NCI-H82 treated with DMSO at 0.1 percent for 48 hours (cell line): ENCODE results near the gene TNS1.
"Not testable (repeated sequence)": the region's sequence is repeated elsewhere in the genome, so short reads cannot be mapped to it uniquely, and the experiment has no call there.

ENCODE experiments used
- DNase-seq: peaks from one replicate; lab custom pipeline; 2025; ENCODE audit not compliant: unreplicated experiment; lab: John Stamatoyannopoulos, UW

The TNS1 gene

GRCh38 chr2:217789003-217789735, 213.6 kb downstream of the TNS1 start:
- DNase-seq: peak; percentile 23

DNA sequence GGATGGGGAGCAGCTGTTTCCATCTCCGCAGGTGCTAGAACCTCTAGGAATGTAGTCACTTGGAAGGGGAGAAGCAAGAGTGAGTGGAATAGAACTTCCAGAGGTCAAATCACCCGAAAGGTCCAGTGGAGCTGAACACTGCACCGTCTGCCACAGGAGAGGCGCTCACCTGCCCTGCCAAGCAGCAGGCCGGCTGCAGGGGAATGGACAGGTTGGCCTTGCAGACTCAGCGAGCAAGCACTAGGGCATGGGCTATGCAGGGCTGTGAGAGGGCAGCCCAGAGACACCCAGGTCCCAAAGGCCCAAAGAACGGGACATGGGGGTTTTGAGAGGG, 214.2 kb downstream of the TNS1 start:
- no peak for DNase-seq

- no peak for DNase-seq
Observed at GRCh38 chr2:217787160-217787877, 215.5 kb downstream of the TNS1 start.

DNA sequence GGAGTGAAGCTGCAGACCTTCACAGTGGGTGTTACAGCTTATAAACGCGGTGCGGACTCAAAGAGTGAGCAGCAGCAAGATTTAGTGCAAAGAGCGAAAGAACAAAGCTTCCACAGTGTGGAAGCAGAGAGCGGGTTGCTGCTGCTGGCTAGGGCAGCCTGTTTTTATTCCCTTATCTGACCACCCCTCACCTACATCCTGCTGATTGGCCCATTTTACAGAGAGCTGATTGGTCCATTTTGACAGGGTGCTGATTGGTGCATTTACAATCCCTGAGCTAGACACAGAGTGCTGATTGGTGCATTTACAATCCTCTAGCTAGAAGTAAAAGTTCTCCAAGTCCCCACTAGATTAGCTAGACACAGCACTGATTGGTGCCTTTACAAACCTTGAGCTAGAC, 216.2 kb downstream of the TNS1 start:
- not testable (repeated sequence) for DNase-seq

DNA sequence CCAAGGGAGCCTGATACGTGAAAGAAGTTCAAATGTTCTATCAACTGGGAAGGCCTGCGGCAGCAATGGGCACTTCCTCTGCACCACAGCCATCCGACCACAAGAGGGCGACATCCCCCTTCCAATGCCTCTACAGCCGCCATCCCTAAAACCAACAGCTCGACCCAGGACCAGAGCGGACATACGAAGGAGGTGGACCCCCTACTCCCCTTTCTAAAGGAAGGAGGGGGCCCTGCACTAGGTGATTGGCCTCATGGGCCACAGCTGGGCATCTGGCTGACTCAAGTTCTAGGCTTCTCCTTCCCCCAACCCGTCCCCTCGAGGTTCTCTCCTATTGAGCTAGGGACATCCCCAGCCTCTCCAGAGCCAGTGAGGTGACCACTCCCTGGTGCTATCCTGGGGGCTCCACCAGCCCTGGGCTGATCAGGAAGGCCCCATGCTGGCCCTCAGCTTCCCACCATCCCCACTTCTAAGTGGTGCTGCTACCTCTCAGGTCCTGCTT, 217.2 kb downstream of the TNS1 start:
- DNase-seq: peak; percentile 40

DNA sequence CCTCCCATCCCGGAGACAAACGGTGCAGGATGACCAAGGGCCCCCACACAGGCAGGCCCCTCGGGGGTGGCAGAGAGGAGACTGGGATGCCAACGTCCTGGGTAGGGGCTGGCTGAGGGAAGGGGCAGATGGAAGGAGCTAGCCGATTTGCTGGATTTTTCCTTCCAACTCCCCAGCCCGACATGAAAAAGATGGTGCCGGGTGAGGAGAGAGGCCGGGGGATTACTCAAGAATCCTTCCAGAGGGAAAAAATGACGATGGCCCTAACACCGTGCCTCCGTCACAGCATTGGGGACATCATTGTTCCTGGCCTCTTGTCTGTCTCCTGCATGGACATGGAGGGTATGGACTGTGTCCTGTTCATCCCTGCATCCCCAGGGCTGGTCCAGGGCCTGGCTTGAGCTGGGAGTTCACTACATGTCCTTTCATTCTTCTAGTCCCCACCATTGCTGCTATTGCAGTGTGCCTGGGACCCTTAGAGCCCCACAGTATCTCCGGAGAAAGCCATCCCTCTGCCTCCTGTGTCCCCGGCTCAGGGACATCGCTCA, 217.7 kb downstream of the TNS1 start:
- no peak for DNase-seq

DNA sequence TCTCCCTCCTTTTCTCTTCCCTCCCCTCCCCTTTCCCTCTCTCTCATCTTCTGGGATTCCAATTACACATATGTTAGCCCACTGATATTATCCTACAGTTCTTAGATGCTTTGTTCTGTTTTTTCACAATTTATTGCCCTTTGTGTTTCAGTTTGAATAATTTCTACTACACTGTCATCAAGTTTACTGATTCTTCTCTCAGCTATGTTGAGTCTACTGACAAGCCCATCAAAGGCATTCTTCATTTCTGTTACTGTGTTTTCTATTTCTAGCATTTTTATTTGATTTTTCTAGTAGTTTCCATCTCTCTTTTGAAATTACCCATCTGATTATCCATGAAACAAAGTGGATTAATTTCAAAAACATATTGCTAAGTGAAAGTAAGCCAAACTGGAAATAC, 219.6 kb downstream of the TNS1 start:
- DNase-seq: no peak

DNA sequence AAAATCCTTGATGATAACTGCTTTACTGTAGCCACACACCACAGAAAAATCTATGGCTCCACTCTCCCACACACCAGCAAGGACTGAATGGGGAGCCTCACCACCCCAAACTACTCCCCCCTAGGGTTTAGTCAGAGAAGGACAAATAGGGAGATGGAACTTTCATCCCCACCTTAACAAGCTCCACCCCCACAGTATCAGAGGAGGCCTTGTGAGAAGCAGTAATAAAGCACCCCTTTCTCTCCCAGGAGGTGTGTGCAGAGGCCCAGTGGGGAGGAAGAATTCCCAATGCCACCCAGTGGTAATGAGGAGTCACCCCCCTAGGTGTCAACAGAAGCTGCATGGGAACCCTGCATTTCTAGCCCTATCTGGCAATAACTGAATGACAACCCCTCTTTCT, 224.9 kb downstream of the TNS1 start:
- no peak for DNase-seq

DNA sequence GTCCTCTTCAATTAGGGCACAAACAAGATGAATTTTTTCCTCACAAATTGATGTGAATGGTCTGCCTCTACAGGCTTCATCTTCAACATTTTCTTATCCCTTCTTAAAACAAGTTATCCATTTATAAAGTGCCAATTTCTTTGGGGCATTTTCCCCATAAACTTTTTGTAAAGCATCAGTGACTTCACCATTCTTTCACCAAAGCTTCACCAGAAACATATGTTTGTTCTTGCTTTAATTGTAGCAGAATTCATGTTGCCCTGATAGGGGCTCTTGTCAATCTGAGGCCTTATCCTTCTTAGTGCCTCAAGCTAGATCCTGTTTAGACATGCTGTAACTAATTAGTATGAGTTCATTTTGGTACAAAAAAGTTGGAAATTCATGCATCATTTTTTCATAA, 226.2 kb downstream of the TNS1 start:
- no peak for DNase-seq

- DNase-seq: no peak
Observed at GRCh38 chr2:217775920-217776503, 226.8 kb downstream of the TNS1 start.

DNA sequence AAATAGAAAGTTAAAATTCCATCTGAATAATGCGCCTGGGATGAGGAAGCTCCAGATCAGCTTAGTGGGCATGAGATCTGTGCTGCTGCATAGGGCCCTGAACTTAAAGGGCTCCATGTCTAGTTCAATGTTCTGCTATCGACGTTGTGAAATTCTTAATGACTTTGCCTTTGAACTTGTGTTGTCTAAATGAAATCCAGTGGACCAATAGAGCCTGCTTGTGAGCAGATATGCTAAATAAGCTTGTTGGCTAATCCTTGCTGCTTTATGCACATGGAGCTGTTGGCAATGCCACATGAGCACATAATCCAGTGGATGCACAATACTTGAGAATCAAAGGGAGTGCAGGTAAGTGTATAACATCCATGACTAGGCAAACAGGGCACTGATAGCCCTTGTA, 228.6 kb downstream of the TNS1 start:
- DNase-seq: no peak

GRCh38 chr2:217773539-217773938, 229.3 kb downstream of the TNS1 start:
- no peak for DNase-seq

GRCh38 chr2:217766356-217766755, 236.4 kb downstream of the TNS1 start:
- no peak for DNase-seq

- DNase-seq: no peak
Observed at GRCh38 chr2:217761645-217762277, 241.0 kb downstream of the TNS1 start.

DNA sequence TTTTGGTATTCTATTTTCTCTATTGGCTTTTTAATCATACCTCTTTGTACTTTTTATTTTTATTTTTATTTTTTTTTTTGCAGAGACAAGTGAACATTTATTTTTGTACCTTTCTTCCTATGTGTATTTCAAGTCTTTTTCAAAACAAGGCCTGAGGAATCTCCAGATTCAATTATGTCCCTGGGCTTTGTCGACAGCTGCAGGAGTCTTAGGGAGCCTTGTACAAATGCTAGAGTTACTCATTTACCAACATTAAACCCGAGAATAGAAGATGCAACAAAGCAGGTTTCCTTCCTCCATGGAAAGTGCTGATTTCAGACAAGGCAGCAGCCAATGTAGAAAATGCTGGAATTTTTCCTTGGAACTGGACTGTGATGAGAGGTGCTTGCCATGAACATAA, 242.8 kb downstream of the TNS1 start:
- no peak for DNase-seq

GRCh38 chr2:217757108-217757463, 245.7 kb downstream of the TNS1 start:
- no peak for DNase-seq

- DNase-seq: peak; percentile 28
Observed at GRCh38 chr2:217756375-217757107, 246.3 kb downstream of the TNS1 start.

GRCh38 chr2:217755027-217755745, 247.6 kb downstream of the TNS1 start:
- no peak for DNase-seq

GRCh38 chr2:217753460-217754200, 249.2 kb downstream of the TNS1 start:
- DNase-seq: no peak
